Smooth muscle cell (in vitro differentiated cells): ENCODE results near the gene KCTD21. TPM values are rescaled to one million over a fixed set of nuclear protein-coding genes. Genes with fewer than 3 reads are reported as not detected.

Experiments used
- DNase-seq: peaks from one replicate; lab custom pipeline; 2025; ENCODE audit not compliant: unreplicated experiment; lab: John Stamatoyannopoulos, UW
- H2AFZ ChIP-seq: fragments of 200-600 bp; sonication (generic); 2 replicates; pipeline ENCODE4 v1.6.0; 2016; ENCODE audit warnings: antibody characterized with exemption, low read depth, mild to moderate bottlenecking
- H3F3A ChIP-seq: fragments of 200-600 bp; sonication (generic); 2 replicates; pipeline ENCODE4 v1.6.0; 2017; ENCODE audit warnings: antibody characterized with exemption, low read depth
- H3K27ac ChIP-seq: fragments of 200-600 bp; sonication (generic); 2 replicates; pipeline ENCODE4 v1.5.1; 2016; ENCODE audit warnings: low read depth, mild to moderate bottlenecking
- H3K27me3 ChIP-seq: fragments of 200-600 bp; sonication (generic); 2 replicates; pipeline ENCODE4 v1.6.1; 2016; ENCODE audit warnings: low read depth, mild to moderate bottlenecking
- H3K36me3 ChIP-seq: fragments of 200-600 bp; sonication (generic); 2 replicates; pipeline ENCODE4 v1.5.1; 2016; ENCODE audit warnings: low read depth
- H3K4me1 ChIP-seq: fragments of 200-600 bp; sonication (generic); 2 replicates; pipeline ENCODE4 v1.5.1; 2016; ENCODE audit warnings: low read depth
- H3K4me2 ChIP-seq: fragments of 200-600 bp; sonication (generic); 2 replicates; pipeline ENCODE4 v1.6.0; 2016; ENCODE audit warnings: mild to moderate bottlenecking
- H3K4me3 ChIP-seq: fragments of 200-600 bp; sonication (generic); 2 replicates; pipeline ENCODE4 v1.5.1; 2016; ENCODE audit warnings: mild to moderate bottlenecking
- H3K79me2 ChIP-seq: fragments of 200-600 bp; sonication (generic); 2 replicates; pipeline ENCODE4 v1.6.0; 2016; ENCODE audit warnings: low read depth, mild to moderate bottlenecking
- H3K9ac ChIP-seq: fragments of 200-600 bp; sonication (generic); 2 replicates; pipeline ENCODE4 v1.6.0; 2016; ENCODE audit warnings: low read depth
- H3K9me3 ChIP-seq: fragments of 200-600 bp; sonication (generic); replicated peaks from 2 replicates; pipeline ENCODE4 v1.5.1; 2016; ENCODE audit warnings: low read depth
- H4K20me1 ChIP-seq: fragments of 200-600 bp; sonication (generic); 2 replicates; pipeline ENCODE4 v1.6.0; 2016; ENCODE audit warnings: low read depth
- WGBS: methylation state at CpG from one replicate; pipeline ENCODE4 v1.1.7; 2016; ENCODE audit warnings: low lambda C conversion rate; 5-methylcytosine and 5-hydroxymethylcytosine counted together
- polyA plus RNA-seq: library from polyadenylated mRNA; unstranded; fragments of >200 nt; fragmentation: Nextera tagmentation; extraction: Ambion mirVana; gene quantifications from 2 replicates; pipeline ENCODE4 v1.2.1, GENCODE V29; 2016
- total RNA-seq: library from RNA; depleted of rRNA; stranded (reverse); fragments of >200 nt; gene quantifications from 2 replicates; pipeline ENCODE4 v1.2.3, GENCODE V29; 2014
- TF ChIP-seq, protein P1 (sequence below): fragments of 200-600 bp; sonication (generic); IDR thresholded peaks from 2 replicates; pipeline ENCODE4 v1.5.1; 2017; ENCODE audit warnings: borderline replicate concordance, mild to moderate bottlenecking, antibody characterized with exemption; ENCODE audit not compliant: insufficient read depth, poor library complexity, severe bottlenecking

KCTD21 gene
- total and polyA plus RNA-seq, 2 experiments from 2014 or later: 4.9 to 23.5 TPM

GRCh38 chr11:78227921-78228320 lies 39.5 kb upstream of the KCTD21 start:
- H3K27ac ChIP-seq: no peak overlapping the region
- no peak for DNase-seq
- H3K9me3 ChIP-seq: no peaks in the 10 kb centered on the region
- H4K20me1 ChIP-seq: no peaks in the 10 kb centered on the region
- no peaks in the 10 kb centered on the region for H3K36me3 ChIP-seq
- H3K4me2 ChIP-seq: no peak overlapping the region
- peaks cover under 1% of the 10 kb centered on the region for H3F3A ChIP-seq
- H2AFZ ChIP-seq: no peak overlapping the region
- H3K9ac ChIP-seq: no peak overlapping the region
- H3K79me2 ChIP-seq: no peaks in the 10 kb centered on the region
- no peaks in the 10 kb centered on the region for H3K27me3 ChIP-seq
- WGBS: 90% methylated on average over 4 of the region's 4 CpGs
- peaks cover 7% of the 10 kb centered on the region for H3K4me1 ChIP-seq
- H3K4me3 ChIP-seq: no peak overlapping the region
- TF ChIP-seq, protein P1, sequence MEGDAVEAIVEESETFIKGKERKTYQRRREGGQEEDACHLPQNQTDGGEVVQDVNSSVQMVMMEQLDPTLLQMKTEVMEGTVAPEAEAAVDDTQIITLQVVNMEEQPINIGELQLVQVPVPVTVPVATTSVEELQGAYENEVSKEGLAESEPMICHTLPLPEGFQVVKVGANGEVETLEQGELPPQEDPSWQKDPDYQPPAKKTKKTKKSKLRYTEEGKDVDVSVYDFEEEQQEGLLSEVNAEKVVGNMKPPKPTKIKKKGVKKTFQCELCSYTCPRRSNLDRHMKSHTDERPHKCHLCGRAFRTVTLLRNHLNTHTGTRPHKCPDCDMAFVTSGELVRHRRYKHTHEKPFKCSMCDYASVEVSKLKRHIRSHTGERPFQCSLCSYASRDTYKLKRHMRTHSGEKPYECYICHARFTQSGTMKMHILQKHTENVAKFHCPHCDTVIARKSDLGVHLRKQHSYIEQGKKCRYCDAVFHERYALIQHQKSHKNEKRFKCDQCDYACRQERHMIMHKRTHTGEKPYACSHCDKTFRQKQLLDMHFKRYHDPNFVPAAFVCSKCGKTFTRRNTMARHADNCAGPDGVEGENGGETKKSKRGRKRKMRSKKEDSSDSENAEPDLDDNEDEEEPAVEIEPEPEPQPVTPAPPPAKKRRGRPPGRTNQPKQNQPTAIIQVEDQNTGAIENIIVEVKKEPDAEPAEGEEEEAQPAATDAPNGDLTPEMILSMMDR: no peak

GRCh38 chr11:78226684-78227680 lies 38.6 kb upstream of the KCTD21 start:
- DNase-seq: no peak

DNA sequence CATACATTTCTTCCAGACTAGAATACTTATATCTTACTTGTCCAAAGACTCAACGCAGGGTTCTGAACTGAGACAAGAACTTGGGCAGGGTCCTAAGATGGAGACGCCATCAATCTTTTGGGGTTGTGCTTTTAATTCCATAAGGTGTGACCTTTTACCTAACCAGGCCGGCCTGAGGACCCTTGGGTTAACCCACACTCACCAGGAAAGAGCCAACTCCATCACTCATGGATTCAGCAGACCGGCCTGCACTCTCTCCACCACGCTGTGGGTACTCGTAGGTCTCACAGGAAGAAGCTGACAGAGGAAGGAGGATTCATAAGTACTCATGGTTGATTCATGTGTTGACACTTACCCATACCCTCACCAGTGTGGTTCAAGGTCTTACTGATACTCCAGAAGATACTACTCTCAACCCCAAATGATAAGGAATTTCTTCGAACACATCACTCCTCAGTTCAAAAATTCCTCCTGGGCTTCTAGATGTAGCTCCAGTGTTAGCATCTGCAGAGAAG lies 36.5 kb upstream of the KCTD21 start:
- H3K9ac ChIP-seq: no peak overlapping the region
- DNase-seq: no peak
- no peaks in the 10 kb centered on the region for H4K20me1 ChIP-seq
- no peaks in the 10 kb centered on the region for H3F3A ChIP-seq
- no peaks in the 10 kb centered on the region for H3K79me2 ChIP-seq
- no peak overlapping the region for H2AFZ ChIP-seq
- H3K9me3 ChIP-seq: no peaks in the 10 kb centered on the region
- TF ChIP-seq, protein P1: no peak
- H3K4me1 ChIP-seq: no peaks in the 10 kb centered on the region
- no peaks in the 10 kb centered on the region for H3K36me3 ChIP-seq
- H3K4me2 ChIP-seq: no peak overlapping the region
- no peak overlapping the region for H3K4me3 ChIP-seq
- no peaks in the 10 kb centered on the region for H3K27me3 ChIP-seq
- WGBS: 96% methylated on average over 7 of the region's 7 CpGs
- no peak overlapping the region for H3K27ac ChIP-seq

More at GRCh38 chr11:78226684-78227680, 38.6 kb upstream of the KCTD21 start:
- no peak overlapping the region for H2AFZ ChIP-seq
- H3K9ac ChIP-seq: no peak overlapping the region
- H3F3A ChIP-seq: no peaks in the 10 kb centered on the region
- no peak overlapping the region for H3K27ac ChIP-seq
- no peaks in the 10 kb centered on the region for H3K9me3 ChIP-seq
- H3K36me3 ChIP-seq: no peaks in the 10 kb centered on the region
- TF ChIP-seq, protein P1: no peak
- no peak overlapping the region for H3K4me2 ChIP-seq
- no peaks in the 10 kb centered on the region for H3K79me2 ChIP-seq
- no peaks in the 10 kb centered on the region for H3K4me1 ChIP-seq
- H4K20me1 ChIP-seq: no peaks in the 10 kb centered on the region
- WGBS: 89% methylated on average over 12 of the region's 12 CpGs
- no peak overlapping the region for H3K4me3 ChIP-seq
- H3K27me3 ChIP-seq: no peaks in the 10 kb centered on the region
